A549 treated with Mapracorat at 1 μM for 4 hours (cell line): ENCODE results near the gene GPR160. TPM values are rescaled to one million over a fixed set of nuclear protein-coding genes. Genes with fewer than 3 reads are reported as not detected.

Source experiments
- total RNA-seq: library from RNA; stranded (reverse); fragments of 200-300 nt; extraction: Qiagen RNA extraction; gene quantifications from 5 replicates; pipeline ENCODE4 v1.2.3, GENCODE V29; 2022

GPR160 gene
- 1.6 to 2.0 TPM (median 1.9 TPM) in 5 replicates for total RNA-seq

GRCh38 chr3:170037463-170038433 is at the start of gene GPR160:
Gene GPR160 (plus strand): TSS chr3:170037995. CDS start chr3:170083973, 45,978 bp downstream.

Other genes with a start within 250 kb of the GPR160 start
- not detected in 5 replicates for gene LRRIQ4, start 225.1 kb upstream of the GPR160 start, total RNA-seq
- gene LRRC34, start 225.1 kb upstream of the GPR160 start, total RNA-seq = not detected in 5 replicates
- not detected in 5 replicates for gene LRRC31, start 168.1 kb upstream of the GPR160 start, total RNA-seq
- not detected in 5 replicates for gene SAMD7, start 126.4 kb upstream of the GPR160 start, total RNA-seq
- 78.3 to 130 TPM (median 88.5 TPM) in 5 replicates for gene SEC62, start 71.2 kb upstream of the GPR160 start, total RNA-seq
- 11.0 to 23.0 TPM (median 14.7 TPM) in 5 replicates for gene PHC3, start 143.7 kb downstream of the GPR160 start, total RNA-seq
- gene PRKCI, start 184.4 kb downstream of the GPR160 start, total RNA-seq = 14.8 to 17.7 TPM (median 15.8 TPM) in 5 replicates